Esophagus muscularis mucosa (tissue), 4 donors: ENCODE data around the gene AREG. TPM values are rescaled to one million over a fixed set of nuclear protein-coding genes. Genes with fewer than 3 reads are reported as not detected.

Experiments
- DNase-seq: peaks from one replicate; pipeline ENCODE4 v3.0.0-alpha.2; 2017; ENCODE audit errors: extremely low spot score
- H3K27ac ChIP-seq, 4 donors: fragments of 200-600 bp; sonication (generic); replicated peaks in 1 of 4; 1 replicate in 3 of 4; 2 replicates in 1 of 4; pipeline ENCODE4 v1.5.1; 2016 to 2019; ENCODE audit warnings: mild to moderate bottlenecking in 1 of 4
- H3K27me3 ChIP-seq, 4 donors: fragments of 200-600 bp; sonication (generic); one replicate each; pipeline versions ENCODE4 v1.5.1 to v1.6.0; 2016 to 2019
- H3K36me3 ChIP-seq, 4 donors: fragments of 200-600 bp; sonication (generic); one replicate each; pipeline ENCODE4 v1.5.1; 2016 to 2019
- H3K4me1 ChIP-seq, 4 donors: fragments of 200-600 bp; sonication (generic); one replicate each; pipeline ENCODE4 v1.5.1; 2016 to 2019
- H3K4me3 ChIP-seq, 4 donors: fragments of 200-600 bp; sonication (generic); 1 replicate in 2 of 4; 2 replicates in 2 of 4; pipeline ENCODE4 v1.5.1; 2016 to 2019; ENCODE audit warnings: mild to moderate bottlenecking in 4 of 4, moderate library complexity in 1 of 4
- H3K9me3 ChIP-seq, 4 donors: fragments of 200-600 bp; sonication (generic); 1 replicate in 3 of 4; 2 replicates in 1 of 4; pipeline ENCODE4 v1.5.1; 2016 to 2019
- CTCF ChIP-seq, 3 experiments: fragments of 200-600 bp in 2 of 3; fragments of 450-650 bp in 1 of 3; sonication (generic) in 2 of 3; IDR thresholded peaks; one replicate each; pipeline ENCODE4 v1.5.1; 2017 to 2019; ENCODE audit warnings: antibody characterized with exemption in 3 of 3, mild to moderate bottlenecking in 2 of 3, moderate library complexity in 1 of 3
- EP300 ChIP-seq: sonication (generic); formaldehyde crosslinking; IDR thresholded peaks from one replicate; pipeline ENCODE4 v1.6.1; 2017; ENCODE audit warnings: antibody characterized with exemption
- POLR2A ChIP-seq: fragments of 450-650 bp; IDR thresholded peaks from one replicate; pipeline ENCODE4 v1.6.1; 2017; ENCODE audit warnings: antibody characterized with exemption, moderate library complexity, mild to moderate bottlenecking, low read depth
- POLR2AphosphoS5 ChIP-seq, 2 donors: sonication (generic); formaldehyde crosslinking; IDR thresholded peaks; one replicate each; pipeline ENCODE4 v1.6.1; 2017; ENCODE audit warnings: antibody characterized with exemption in 2 of 2
- WGBS: methylation state at CpG from one replicate; pipeline ENCODE4 v1.1.5; 2018; 5-methylcytosine and 5-hydroxymethylcytosine counted together
- intact Hi-C: fragments of 100-400 bp; cut with DNase I; formaldehyde crosslinking; loops from one replicate; pipeline ENCODE4 v1.15.1; 2023
- total RNA-seq, 4 donors: library from RNA; depleted of rRNA; stranded (reverse); fragments of >200 nt; gene quantifications; one replicate each; pipeline versions ENCODE4 v1.1.0 to v1.2.1, GENCODE V29; 2016

The AREG gene
- total RNA-seq, 4 donors from 2014 or later, result 1.4 to 18.6 (median 4.4) TPM

- H3K27me3 ChIP-seq, result no peaks in the 10 kb centered on the region
- H3K4me1 ChIP-seq, result no peaks in the 10 kb centered on the region
- H3K36me3 ChIP-seq, result no peaks in the 10 kb centered on the region
- DNase-seq, result no peak
- no peak overlapping the region for H3K4me3 ChIP-seq
- TF ChIP-seq CTCF (IDR thresholded peaks at IDR 0.05) (no peak), EP300 (no peak)
- no peak overlapping the region for H3K27ac ChIP-seq
- WGBS, result 95% methylated on average over 3 of the region's 3 CpGs
- intact Hi-C loops, result no loop called here
- no peaks in the 10 kb centered on the region for H3K9me3 ChIP-seq
Observed at GRCh38 chr4:74437866-74438265, 7.1 kb upstream of the AREG start.

- no peaks in the 10 kb centered on the region for H3K4me1 ChIP-seq
- 100% methylated on average over 1 of the region's 1 CpG for WGBS
- no peaks in the 10 kb centered on the region for H3K36me3 ChIP-seq
- DNase-seq, result no peak
- H3K27ac ChIP-seq, result no peak overlapping the region
- intact Hi-C loops, result no loop called here
- no peak overlapping the region for H3K4me3 ChIP-seq
- no peaks in the 10 kb centered on the region for H3K27me3 ChIP-seq
- no peaks in the 10 kb centered on the region for H3K9me3 ChIP-seq
- TF ChIP-seq CTCF (IDR thresholded peaks at IDR 0.05) (no peak), POLR2A (no peak), POLR2AphosphoS5 (IDR thresholded peaks at IDR 0.05) (no peak), EP300 (no peak)
Observed at GRCh38 chr4:74438661-74439060, 6.3 kb upstream of the AREG start.

- Histone ChIP-seq H3K4me1 (peaks cover 0 to 6% (median 2%) of the 10 kb centered on the region in 4 donors), H3K36me3 (no peaks in the 10 kb centered on the region), H3K9me3 (no peaks in the 10 kb centered on the region), H3K4me3 (no peak overlapping the region), H3K27ac (no peak overlapping the region), H3K27me3 (no peaks in the 10 kb centered on the region)
- TF ChIP-seq CTCF (IDR thresholded peaks at IDR 0.05) (no peak), POLR2A (no peak), EP300 (no peak), POLR2AphosphoS5 (IDR thresholded peaks at IDR 0.05) (no peak)
- DNase-seq, result no peak
- intact Hi-C loops, result loop anchor here (10.0 kb wide), 1 partner anchor 355 kb away; the partner anchor contains the start of gene BTC
- WGBS, result 74% methylated on average over 7 of the region's 7 CpGs
Observed at GRCh38 chr4:74439952-74440351, 5.0 kb upstream of the AREG start.

- no peak for TF ChIP-seq POLR2AphosphoS5 (IDR thresholded peaks at IDR 0.05)
- TF ChIP-seq CTCF (IDR thresholded peaks at IDR 0.05), result no peak
- Histone ChIP-seq H3K27ac (no peak overlapping the region), H3K27me3 (no peaks in the 10 kb centered on the region), H3K4me1 (peaks cover 0 to 9% (median 3%) of the 10 kb centered on the region in 4 donors), H3K9me3 (no peaks in the 10 kb centered on the region), H3K36me3 (no peaks in the 10 kb centered on the region), H3K4me3 (no peak overlapping the region)
- 66% methylated on average over 4 of the region's 4 CpGs for WGBS
- intact Hi-C loops, result loop anchor here (10.0 kb wide), 1 partner anchor 354 kb away; the partner anchor contains the start of gene BTC
- no peak for DNase-seq
Observed at GRCh38 chr4:74440356-74440755, 4.6 kb upstream of the AREG start.

GRCh38 chr4:74441744-74442143 is 3.2 kb upstream of the AREG start:
- no peaks in the 10 kb centered on the region for H3K27me3 ChIP-seq
- peaks cover 0 to 15% (median 10%) of the 10 kb centered on the region in 4 donors for H3K4me1 ChIP-seq
- DNase-seq, result no peak
- H3K4me3 ChIP-seq, result no peak overlapping the region
- H3K9me3 ChIP-seq, result no peaks in the 10 kb centered on the region
- 84% methylated on average over 3 of the region's 3 CpGs for WGBS
- no peak overlapping the region for H3K27ac ChIP-seq
- TF ChIP-seq POLR2AphosphoS5 (IDR thresholded peaks at IDR 0.05), result no peak
- TF ChIP-seq POLR2A, result no peak
- no peak for TF ChIP-seq CTCF (IDR thresholded peaks at IDR 0.05)
- TF ChIP-seq EP300, result no peak
- no peaks in the 10 kb centered on the region for H3K36me3 ChIP-seq
- intact Hi-C loops, result loop anchor here (10.0 kb wide), 1 partner anchor 353 kb away; the partner anchor contains the start of gene BTC
